H9 (cell line): ENCODE results near the gene KL. TPM values are rescaled to one million over a fixed set of nuclear protein-coding genes. Genes with fewer than 3 reads are reported as not detected.

ENCODE experiments used
- DNase-seq: peaks from one replicate; pipeline ENCODE4 v3.0.0-alpha.2; 2017
- H2AFZ ChIP-seq: one replicate; pipeline ENCODE4 v1.6.1; 2013; ENCODE audit warnings: mild to moderate bottlenecking, low read length, control low read depth, moderate library complexity
- H2AK5ac ChIP-seq: 2 replicates; pipeline ENCODE4 v1.6.1; 2013; ENCODE audit warnings: low read length, control low read depth, mixed read lengths; ENCODE audit not compliant: insufficient read length
- H2BK120ac ChIP-seq: one replicate; pipeline ENCODE4 v1.6.1; 2013; ENCODE audit warnings: low read depth, mild to moderate bottlenecking, low read length, control low read depth, inconsistent platforms; ENCODE audit not compliant: poor library complexity, severe bottlenecking
- H2BK12ac ChIP-seq: 2 replicates; pipeline ENCODE4 v1.6.1; 2013; ENCODE audit warnings: low read length, control low read depth, mixed read lengths, low read depth; ENCODE audit not compliant: insufficient read length
- H2BK15ac ChIP-seq: 2 replicates; pipeline ENCODE4 v1.6.1; 2013; ENCODE audit warnings: low read depth, low read length, control low read depth
- H2BK20ac ChIP-seq: one replicate; pipeline ENCODE4 v1.6.1; 2013; ENCODE audit warnings: low read depth, mild to moderate bottlenecking, low read length, control low read depth, inconsistent platforms; ENCODE audit not compliant: poor library complexity, severe bottlenecking
- H2BK5ac ChIP-seq: 2 replicates; pipeline ENCODE4 v1.6.1; 2013; ENCODE audit warnings: low read length, control low read depth, mixed read lengths; ENCODE audit not compliant: insufficient read length
- H3K14ac ChIP-seq: 2 replicates; pipeline ENCODE4 v1.6.1; 2013; ENCODE audit warnings: low read length, control low read depth; ENCODE audit not compliant: insufficient read depth
- H3K18ac ChIP-seq: 2 replicates; pipeline ENCODE4 v1.6.1; 2013; ENCODE audit warnings: low read depth, mild to moderate bottlenecking, mixed read lengths, low read length, control low read depth; ENCODE audit not compliant: insufficient read length
- H3K23ac ChIP-seq: 2 replicates; pipeline ENCODE4 v1.6.1; 2013; ENCODE audit warnings: low read length, control low read depth, mixed read lengths, low read depth; ENCODE audit not compliant: insufficient read length
- H3K23me2 ChIP-seq: 2 replicates; pipeline ENCODE4 v1.6.1; 2013; ENCODE audit warnings: low read depth, mild to moderate bottlenecking, mixed read lengths, low read length, control low read depth; ENCODE audit not compliant: insufficient read length, poor library complexity, severe bottlenecking
- H3K27ac ChIP-seq: 2 replicates; pipeline ENCODE4 v1.5.1; 2013; ENCODE audit warnings: low read length, control low read depth, mixed read lengths, low read depth; ENCODE audit not compliant: insufficient read length
- H3K27me3 ChIP-seq: 2 replicates; pipeline ENCODE4 v1.6.1; 2013; ENCODE audit warnings: low read length, control low read depth, inconsistent platforms; ENCODE audit not compliant: insufficient read depth
- H3K4ac ChIP-seq: 2 replicates; pipeline ENCODE4 v1.6.1; 2013; ENCODE audit warnings: low read depth, mild to moderate bottlenecking, control low read depth, inconsistent platforms, low read length, moderate library complexity
- H3K4me1 ChIP-seq: 2 replicates; pipeline ENCODE4 v1.6.1; 2013; ENCODE audit warnings: low read length, control low read depth, inconsistent platforms; ENCODE audit not compliant: insufficient read depth
- H3K4me2 ChIP-seq: 2 replicates; pipeline ENCODE4 v1.6.1; 2013; ENCODE audit warnings: low read length, control low read depth, mixed read lengths; ENCODE audit not compliant: insufficient read length, insufficient read depth
- H3K56ac ChIP-seq: 2 replicates; pipeline ENCODE4 v1.6.1; 2013; ENCODE audit warnings: low read depth, mild to moderate bottlenecking, mixed read lengths, low read length, control low read depth; ENCODE audit not compliant: insufficient read length
- H3K79me1 ChIP-seq: 2 replicates; pipeline ENCODE4 v1.6.1; 2013; ENCODE audit warnings: low read depth, mild to moderate bottlenecking, moderate library complexity, low read length, control low read depth, inconsistent platforms; ENCODE audit not compliant: insufficient read depth, poor library complexity, severe bottlenecking
- H3K79me2 ChIP-seq: 2 replicates; pipeline ENCODE4 v1.6.1; 2013; ENCODE audit warnings: low read length, control low read depth, inconsistent platforms; ENCODE audit not compliant: insufficient read depth
- H3K9ac ChIP-seq: 2 replicates; pipeline ENCODE4 v1.6.1; 2013; ENCODE audit warnings: low read length, control low read depth, mixed read lengths; ENCODE audit not compliant: insufficient read length; ENCODE audit errors: extremely low read depth
- H3K9me3 ChIP-seq: one replicate; pipeline ENCODE4 v1.6.1; 2013; ENCODE audit warnings: low read depth, low read length, inconsistent platforms; ENCODE audit not compliant: control insufficient read depth
- H3T11ph ChIP-seq: one replicate; pipeline ENCODE4 v1.6.1; 2013; ENCODE audit warnings: mild to moderate bottlenecking, low read length, control low read depth, inconsistent platforms
- H4K20me1 ChIP-seq: one replicate; pipeline ENCODE4 v1.6.1; 2013; ENCODE audit not compliant: control insufficient read depth, insufficient read length, insufficient read depth
- H4K5ac ChIP-seq: 2 replicates; pipeline ENCODE4 v1.6.1; 2013; ENCODE audit warnings: low read depth, mild to moderate bottlenecking, mixed read lengths, low read length, control low read depth; ENCODE audit not compliant: insufficient read length
- H4K8ac ChIP-seq: replicated peaks from 2 replicates; pipeline ENCODE4 v1.6.1; 2013; ENCODE audit warnings: low read length, control low read depth, mixed read lengths, low read depth; ENCODE audit not compliant: insufficient read length
- H4K91ac ChIP-seq: 2 replicates; pipeline ENCODE4 v1.6.1; 2013; ENCODE audit warnings: low read depth, mild to moderate bottlenecking, moderate library complexity, mixed read lengths, low read length, control low read depth; ENCODE audit not compliant: insufficient read length
- H3K27ac Mint-ChIP-seq, 3 experiments: 2 replicates in 2 of 3; 3 replicates in 1 of 3; pipeline ENCODE4 v1.8.0; 2020 to 2021; ENCODE audit warnings: mixed read lengths in 3 of 3, mild to moderate bottlenecking in 1 of 3, moderate library complexity in 1 of 3
- H3K27me3 Mint-ChIP-seq: 2 replicates; pipeline ENCODE4 v1.8.0; 2021; ENCODE audit warnings: low read depth, mild to moderate bottlenecking, moderate library complexity, mixed read lengths
- H3K36me3 Mint-ChIP-seq, 3 experiments: 2 replicates in 2 of 3; 3 replicates in 1 of 3; pipeline ENCODE4 v1.8.0; 2020 to 2021; ENCODE audit warnings: low read depth in 3 of 3, mixed read lengths in 3 of 3; ENCODE audit not compliant: insufficient read depth in 1 of 3
- H3K4me1 Mint-ChIP-seq, 2 experiments: 2 replicates each; pipeline ENCODE4 v1.8.0; 2020; ENCODE audit warnings: mixed read lengths in 2 of 2
- H3K4me3 Mint-ChIP-seq, 2 experiments: 2 replicates in 1 of 2; 3 replicates in 1 of 2; pipeline ENCODE4 v1.8.0; 2020 to 2021; ENCODE audit warnings: mild to moderate bottlenecking in 2 of 2, mixed read lengths in 2 of 2, moderate library complexity in 1 of 2
- H3K9me3 Mint-ChIP-seq, 2 experiments: 2 replicates in 1 of 2; 3 replicates in 1 of 2; pipeline ENCODE4 v1.8.0; 2020; ENCODE audit warnings: mild to moderate bottlenecking in 2 of 2, mixed read lengths in 2 of 2, moderate library complexity in 1 of 2
- CTCF ChIP-seq: fragments of 200-600 bp; sonication (generic); conservative IDR thresholded peaks from 3 replicates; pipeline ENCODE4 v1.8.0; 2021; ENCODE audit warnings: antibody characterized with exemption, mild to moderate bottlenecking
- WGBS: extraction: QIAGEN DNeasy Blood & Tissue Kit; methylation state at CpG from one replicate; pipeline ENCODE4 v1.1.7; 2013; ENCODE audit warnings: missing lambda C conversion rate, low lambda C conversion rate, mixed read lengths; ENCODE audit not compliant: insufficient read length; ENCODE audit errors: extremely low coverage; 5-methylcytosine and 5-hydroxymethylcytosine counted together
- total RNA-seq: library from RNA; stranded (reverse); gene quantifications from 2 replicates; pipeline ENCODE4 v1.2.1, GENCODE V29; 2021

KL gene
- total RNA-seq, 1 experiment from 2014 or later = not detected

- H3K23me2 ChIP-seq = no peaks in the 10 kb centered on the region
- no peak for TF ChIP-seq CTCF
- H4K8ac ChIP-seq = no peak overlapping the region
- no peak overlapping the region for H3K27ac Mint-ChIP-seq
- no peak overlapping the region for H2BK20ac ChIP-seq
- WGBS = no CpG with 5 or more reads among the region's 2 CpGs
- H3K4me1 ChIP-seq = no peaks in the 10 kb centered on the region
- no peaks in the 10 kb centered on the region for H3K36me3 Mint-ChIP-seq
- no peak overlapping the region for H4K5ac ChIP-seq
- no peak overlapping the region for H4K91ac ChIP-seq
- H3K18ac ChIP-seq = no peak overlapping the region
- H3K4me1 Mint-ChIP-seq = peaks cover 5 to 10% of the 10 kb centered on the region in 2 experiments; a peak in 2 of 4 replicates
- H3K4me2 ChIP-seq = no peak overlapping the region
- no peaks in the 10 kb centered on the region for H3K79me2 ChIP-seq
- no peak overlapping the region for H3K9ac ChIP-seq
- H3K4me3 Mint-ChIP-seq = no peak overlapping the region
- H3K27me3 ChIP-seq = no peaks in the 10 kb centered on the region
- H2BK120ac ChIP-seq = no peak overlapping the region
- H3K79me1 ChIP-seq = no peaks in the 10 kb centered on the region
- no peak overlapping the region for H2BK15ac ChIP-seq
- H2AK5ac ChIP-seq = no peak overlapping the region
- no peak overlapping the region for H2BK12ac ChIP-seq
- no peaks in the 10 kb centered on the region for H3K9me3 Mint-ChIP-seq
- H3K9me3 ChIP-seq = no peaks in the 10 kb centered on the region
- no peak overlapping the region for H3K14ac ChIP-seq
- H3T11ph ChIP-seq = no peak overlapping the region
- H3K4ac ChIP-seq = no peak overlapping the region
- no peak overlapping the region for H2BK5ac ChIP-seq
- H2AFZ ChIP-seq = no peak overlapping the region
- H3K56ac ChIP-seq = no peak overlapping the region
- no peak overlapping the region for H3K27ac ChIP-seq
- H3K27me3 Mint-ChIP-seq = no peaks in the 10 kb centered on the region; the same call in 1 of the 2 replicates
- DNase-seq = no peak
- no peak overlapping the region for H3K23ac ChIP-seq
- H4K20me1 ChIP-seq = no peaks in the 10 kb centered on the region
Measured at GRCh38 chr13:33040090-33040489, 23.9 kb downstream of the KL start.
